NB4 (cell line): ENCODE data around the gene HCLS1.
"Not testable (repeated sequence)": the region's sequence is repeated elsewhere in the genome, so short reads cannot be mapped to it uniquely, and the experiment has no call there.

Source experiments
- DNase-seq: peaks from one replicate; pipeline ENCODE4 v3.0.0; 2010; ENCODE audit warnings: low read depth
- H3K4me3 ChIP-seq: one replicate; pipeline ENCODE4 v1.5.1; 2011; ENCODE audit warnings: mild to moderate bottlenecking, low read depth, low read length, moderate library complexity
- CTCF ChIP-seq: IDR thresholded peaks from one replicate; pipeline ENCODE4 v1.5.1; 2012; ENCODE audit warnings: low read depth, low read length
- MAX ChIP-seq: IDR thresholded peaks from 2 replicates; pipeline ENCODE4 v1.6.1; 2011; ENCODE audit warnings: low read depth, low read length
- MYC ChIP-seq: IDR thresholded peaks from 2 replicates; pipeline ENCODE4 v1.6.1; 2011; ENCODE audit warnings: low read depth, low read length
- POLR2A ChIP-seq: IDR thresholded peaks from 2 replicates; pipeline ENCODE4 v1.6.1; 2011; ENCODE audit warnings: mild to moderate bottlenecking; ENCODE audit not compliant: insufficient read length; ENCODE audit errors: extremely low read depth

Gene HCLS1

GRCh38 chr3:121601212-121601812 is 59.4 kb downstream of the HCLS1 start:
- DNase-seq = no peak
- no peak overlapping the region for H3K4me3 ChIP-seq
- TF ChIP-seq POLR2A (no peak), CTCF (no peak), MYC (no peak), MAX (no peak)

GRCh38 chr3:121599900-121600299 is 60.8 kb downstream of the HCLS1 start:
- not testable (repeated sequence) for DNase-seq, H3K4me3 ChIP-seq

- TF ChIP-seq MAX (no peak), CTCF (no peak), MYC (no peak), POLR2A (no peak)
- H3K4me3 ChIP-seq = no peak overlapping the region
- no peak for DNase-seq
Measured at GRCh38 chr3:121598564-121598963, 62.1 kb downstream of the HCLS1 start.

DNA sequence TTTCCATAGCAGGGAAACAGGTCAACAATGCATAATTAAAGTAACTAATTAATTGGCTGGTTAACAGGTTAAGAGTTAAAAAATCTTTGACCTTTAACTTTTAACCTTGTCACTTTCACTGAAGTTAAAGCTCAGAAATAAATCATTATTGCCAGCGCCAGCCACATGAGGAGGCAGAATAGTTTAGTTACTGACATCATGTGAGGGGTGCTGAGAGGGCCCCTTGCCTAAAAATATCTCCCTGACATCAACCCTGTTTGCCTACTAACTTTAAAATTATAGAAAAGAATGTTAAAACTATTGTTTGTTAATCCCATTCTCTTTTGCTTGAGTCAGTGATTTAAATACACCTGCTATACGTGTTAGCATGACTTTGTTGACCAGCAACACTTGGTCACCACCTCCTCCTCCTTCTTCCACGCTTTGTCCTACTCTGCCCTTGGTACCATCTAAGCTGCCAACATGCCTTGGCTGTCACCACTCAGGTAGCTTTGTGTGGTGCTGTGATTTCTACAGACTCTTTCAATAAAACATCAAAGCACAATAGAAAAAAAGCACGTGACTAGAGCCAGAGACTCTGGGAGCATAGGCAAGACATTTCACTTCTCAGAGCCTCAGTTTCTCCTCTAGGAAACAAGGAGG is 64.8 kb downstream of the HCLS1 start:
- no peak for TF ChIP-seq MYC
- TF ChIP-seq POLR2A = no peak
- TF ChIP-seq CTCF = no peak
- no peak for TF ChIP-seq MAX
- DNase-seq = no peak
- no peak overlapping the region for H3K4me3 ChIP-seq

DNA sequence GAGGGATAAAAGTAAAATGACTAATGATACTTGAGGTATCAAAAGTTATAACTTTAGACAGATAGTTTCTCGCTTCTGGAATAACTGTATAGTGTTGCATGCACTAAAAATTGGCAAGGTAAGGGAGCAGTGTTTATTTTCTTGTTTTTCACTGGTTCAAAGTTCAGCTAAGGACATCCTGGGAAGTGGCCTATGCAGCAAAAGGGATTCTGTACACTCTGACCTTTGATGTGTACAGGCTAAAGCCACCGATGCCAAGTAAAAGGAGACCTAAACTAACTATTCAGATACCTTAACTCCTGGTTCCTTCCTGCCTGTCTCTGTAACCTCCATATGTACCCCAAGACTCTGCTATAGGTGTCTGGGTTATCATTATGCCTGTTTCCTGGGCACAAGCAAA is 65.9 kb downstream of the HCLS1 start:
- H3K4me3 ChIP-seq = no peak overlapping the region
- TF ChIP-seq POLR2A (no peak), MAX (no peak), MYC (no peak), CTCF (no peak)
- no peak for DNase-seq

DNA sequence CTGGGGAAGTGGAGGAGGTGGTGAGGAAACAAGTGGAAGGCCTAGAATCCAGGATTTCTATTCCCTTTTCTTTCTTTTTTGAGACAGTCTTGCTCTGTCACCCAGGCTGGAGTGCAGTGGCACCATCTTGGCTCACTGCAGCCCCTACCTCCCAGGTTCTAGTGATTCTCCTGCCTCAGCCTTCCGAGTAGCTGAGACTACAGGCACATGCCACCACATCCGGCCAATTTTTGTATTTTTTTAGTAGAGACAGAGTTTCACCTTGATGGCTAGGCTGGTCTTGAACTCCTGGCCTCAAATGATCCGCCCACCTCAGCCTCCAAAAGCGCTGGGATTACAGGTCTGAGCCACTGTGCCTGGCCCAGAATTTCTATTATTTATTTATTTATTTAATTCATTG is 66.9 kb downstream of the HCLS1 start:
- H3K4me3 ChIP-seq = not testable (repeated sequence)

More for the DNA sequence above, 66.9 kb downstream of the HCLS1 start:
- not testable (repeated sequence) for DNase-seq
